GM10248 (cell line): ENCODE measurements around the gene TRIM2.

Source experiments
- CTCF ChIA-PET: fragments of 300-600 bp; sonication (Branson Sonifier 250); formaldehyde crosslinking; extraction: SDS; loops from one replicate; lab custom pipeline; 2021; ENCODE audit warnings: antibody characterized with exemption; lab: Yijun Ruan, JAX
- POLR2A ChIA-PET: fragments of 350-650 bp; sonication (Branson Sonifier 250); formaldehyde crosslinking; extraction: SDS; loops from one replicate; lab custom pipeline; 2020; ENCODE audit warnings: antibody characterized with exemption; lab: Yijun Ruan, JAX
- DNase-seq: peaks from one replicate; pipeline ENCODE4 v3.0.0; 2012; ENCODE audit errors: extremely low spot score
- CTCF ChIP-seq: IDR thresholded peaks from 2 replicates; pipeline ENCODE4 v1.5.1; 2012; ENCODE audit warnings: mild to moderate bottlenecking, low read depth; ENCODE audit errors: extremely low read depth, missing control alignments, control extremely low read depth

Gene TRIM2

GRCh38 chr4:153346563-153346962 is 142.3 kb downstream of the TRIM2 start:
- ChIA-PET CTCF (interaction anchor here (0.8 to 6.9 kb wide), 8 partner anchors 29 to 404 kb away, joined by 3 to 48 read pairs (median 4); no protein-coding TSS in a partner anchor), POLR2A (no interaction called here)
- TF ChIP-seq CTCF, result no peak
- DNase-seq, result no peak

GRCh38 chr4:153347117-153347516 is 142.9 kb downstream of the TRIM2 start:
- no peak for DNase-seq
- no peak for TF ChIP-seq CTCF
- POLR2A ChIA-PET, result no interaction called here
- CTCF ChIA-PET, result interaction anchor here (0.8 to 6.9 kb wide), 6 partner anchors 28 to 403 kb away, joined by 3 to 48 read pairs (median 4); no protein-coding TSS in a partner anchor

GRCh38 chr4:153348006-153348405 is 143.8 kb downstream of the TRIM2 start:
- ChIA-PET POLR2A (no interaction called here), CTCF (interaction anchor here (1.7 kb wide), 1 partner anchor 8 kb away, joined by 4 read pairs; no protein-coding TSS in a partner anchor)
- no peak for DNase-seq
- no peak for TF ChIP-seq CTCF

GRCh38 chr4:153349206-153349805 is 145.1 kb downstream of the TRIM2 start:
- DNase-seq, result no peak
- POLR2A ChIA-PET, result no interaction called here
- no peak for TF ChIP-seq CTCF
- CTCF ChIA-PET, result interaction anchor here (0.7 to 1.7 kb wide), 4 partner anchors 10 to 401 kb away, joined by 3 to 4 read pairs (median 3); no protein-coding TSS in a partner anchor

- TF ChIP-seq CTCF, result no peak
- CTCF ChIA-PET, result interaction anchor here (0.8 to 5.6 kb wide), 4 partner anchors 8 to 34 kb away, joined by 3 to 23 read pairs (median 4); no protein-coding TSS in a partner anchor
Observed at GRCh38 chr4:153362184-153362583, 157.9 kb downstream of the TRIM2 start.

GRCh38 chr4:153364061-153364460 is 159.8 kb downstream of the TRIM2 start:
- ChIA-PET CTCF (interaction anchor here (0.7 to 5.6 kb wide), 4 partner anchors 10 to 285 kb away, joined by 3 to 23 read pairs (median 3); no protein-coding TSS in a partner anchor), POLR2A (no interaction called here)
- no peak for TF ChIP-seq CTCF
- no peak for DNase-seq

More at GRCh38 chr4:153362184-153362583, 157.9 kb downstream of the TRIM2 start:
- no peak for DNase-seq
- POLR2A ChIA-PET, result no interaction called here
